Activated CD4-positive, alpha-beta T cell treated with anti-CD3 and anti-CD28 coated beads, Interleukin-2, amount 50 U/mL, for 1 hour (primary cell): ENCODE results near the gene PNKP.
A peak's percentile ranks its signal among the peaks of the same experiment; 100 is the strongest.
"Not testable (repeated sequence)": the region's sequence is repeated elsewhere in the genome, so short reads cannot be mapped to it uniquely, and the experiment has no call there.

Experiments used
- DNase-seq: peaks from one replicate; pipeline ENCODE4 v3.0.0-alpha.2; 2020

The PNKP gene

DNA sequence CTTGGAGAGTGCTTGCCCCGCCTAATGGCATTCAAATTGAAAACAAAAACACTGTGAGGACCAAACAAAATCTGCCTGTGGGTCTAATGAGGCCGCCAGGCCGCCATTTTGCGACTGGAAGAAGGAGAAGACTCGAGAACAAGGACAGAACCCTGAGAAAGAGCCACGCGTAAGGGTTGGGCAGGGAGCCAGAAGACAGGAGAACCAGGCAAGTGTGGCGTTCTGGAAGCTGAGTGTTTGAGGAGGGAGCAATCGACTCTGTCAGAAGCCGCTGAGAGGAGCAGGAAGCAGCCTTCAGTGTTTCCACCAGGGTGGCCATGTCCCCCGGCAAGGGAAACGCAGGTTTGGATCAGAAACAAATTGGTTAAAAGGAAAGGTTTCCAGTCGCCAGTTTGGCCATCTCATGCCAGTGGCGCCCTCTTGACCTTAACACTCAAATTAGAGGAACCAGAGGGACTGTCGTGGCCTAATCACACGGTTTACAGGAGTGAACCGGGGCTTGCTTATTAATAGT lies 26.6 kb downstream of the PNKP start:
- no peak for DNase-seq

DNA sequence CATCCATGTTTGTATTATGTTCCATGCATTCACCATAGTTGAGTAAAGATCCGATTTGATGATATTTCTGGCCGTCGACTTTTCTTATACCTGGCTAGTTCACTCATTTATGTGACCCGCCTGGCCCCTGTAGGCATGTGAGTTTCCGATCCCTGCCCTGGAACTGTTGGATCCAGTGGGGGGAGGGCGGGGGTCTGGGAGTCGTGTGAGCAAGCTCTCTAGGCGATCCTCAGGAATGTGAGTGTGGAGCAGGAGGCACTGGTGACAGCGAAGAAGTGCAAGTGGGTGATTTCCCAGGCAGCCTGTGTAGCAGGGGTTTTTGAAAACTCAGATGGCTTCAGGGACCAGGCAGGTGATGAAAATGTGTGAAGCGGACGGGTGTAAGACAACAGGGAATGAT lies 27.1 kb downstream of the PNKP start:
- DNase-seq: no peak

DNA sequence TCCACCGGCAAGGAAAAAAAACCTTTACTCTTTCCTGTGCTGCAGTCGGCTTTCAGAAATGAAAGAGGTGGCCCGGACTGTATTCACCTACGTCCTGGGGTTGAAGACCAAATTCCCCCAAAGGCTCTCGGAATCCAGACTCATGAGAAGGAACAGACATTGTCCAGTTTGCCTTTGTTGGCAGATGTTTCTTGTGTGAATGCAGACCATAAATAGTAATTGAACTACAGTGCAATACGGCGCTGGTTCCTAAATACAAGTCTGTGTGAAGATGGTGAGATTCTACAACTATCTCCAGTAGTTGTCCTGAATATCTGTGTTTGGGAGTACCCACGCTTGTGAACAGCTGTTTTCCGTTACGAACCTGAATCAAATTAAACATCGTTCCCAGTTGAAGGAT lies 27.7 kb downstream of the PNKP start:
- DNase-seq: no peak

DNA sequence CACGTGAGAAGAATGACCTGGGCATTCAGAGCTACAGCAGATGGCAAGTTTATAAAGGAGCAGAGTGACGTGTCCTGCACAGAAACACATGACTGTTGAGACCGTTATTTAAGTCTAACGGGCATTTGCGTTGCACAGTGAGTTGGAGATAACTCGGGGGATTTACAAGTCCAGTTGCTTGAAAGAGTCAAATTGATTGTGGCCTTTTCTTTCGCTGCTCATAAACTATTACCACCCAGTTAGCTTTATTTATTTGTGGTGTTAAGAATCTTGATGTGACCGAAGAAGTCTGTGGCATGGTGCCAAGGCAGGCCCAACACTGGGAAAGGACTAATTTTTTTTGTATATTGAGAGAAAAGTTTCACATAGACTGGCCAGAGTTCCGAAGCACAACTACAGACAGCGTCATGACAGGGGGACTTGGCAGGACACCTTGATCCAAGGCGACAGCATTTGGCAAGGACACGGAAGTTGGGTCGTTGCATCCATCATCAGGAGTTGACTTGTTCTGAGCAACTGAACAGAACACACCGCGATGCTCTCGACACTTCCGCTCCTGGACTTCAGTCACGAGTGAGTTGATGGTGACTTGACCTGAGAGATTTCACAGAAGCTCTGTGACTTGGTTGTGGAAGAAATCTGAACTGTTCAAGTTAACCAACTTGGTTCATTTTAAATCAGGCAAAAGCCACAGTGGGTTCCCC lies 28.3 kb downstream of the PNKP start:
- DNase-seq: no peak

DNA sequence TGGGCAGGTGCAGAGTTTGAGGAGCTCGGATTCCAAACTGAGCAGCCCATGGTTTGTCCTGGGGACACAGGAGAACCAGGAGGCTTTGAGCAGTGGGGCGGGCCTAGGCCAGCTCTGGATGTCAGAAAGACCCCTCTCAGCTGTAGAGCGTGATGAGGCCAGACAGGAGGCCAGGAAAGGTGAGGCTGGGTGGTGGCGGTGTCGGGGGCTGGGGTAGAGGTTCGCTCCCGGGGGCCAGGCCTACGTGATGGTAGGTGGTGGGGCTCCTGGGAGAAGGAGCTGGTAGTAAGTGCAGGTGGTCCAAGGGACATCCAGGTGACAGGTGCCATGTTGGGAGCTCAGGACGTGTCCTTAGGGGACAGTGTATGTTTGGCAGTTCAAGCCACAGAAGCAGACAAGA lies 30.0 kb downstream of the PNKP start:
- DNase-seq: no peak

DNA sequence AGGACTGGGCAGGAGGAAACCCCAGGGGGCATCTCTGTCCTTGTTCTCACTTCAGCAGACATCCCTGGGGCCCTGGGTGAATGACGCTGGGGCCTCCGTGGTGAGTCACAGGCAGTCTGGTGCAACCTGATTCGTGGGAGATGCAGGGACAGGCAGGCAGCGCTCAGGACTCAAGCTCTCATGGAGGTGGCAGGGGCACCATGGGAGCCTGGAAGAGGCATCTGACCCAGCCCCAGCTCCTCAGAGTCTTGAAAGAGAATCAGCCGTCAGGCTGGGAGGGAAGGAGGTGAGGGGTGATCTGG lies 30.4 kb downstream of the PNKP start:
- no peak for DNase-seq

GRCh38 chr19:49836176-49837008 lies 31.0 kb downstream of the PNKP start:
- DNase-seq: no peak

- no peak for DNase-seq
Observed at GRCh38 chr19:49835562-49835961, 31.8 kb downstream of the PNKP start.

DNA sequence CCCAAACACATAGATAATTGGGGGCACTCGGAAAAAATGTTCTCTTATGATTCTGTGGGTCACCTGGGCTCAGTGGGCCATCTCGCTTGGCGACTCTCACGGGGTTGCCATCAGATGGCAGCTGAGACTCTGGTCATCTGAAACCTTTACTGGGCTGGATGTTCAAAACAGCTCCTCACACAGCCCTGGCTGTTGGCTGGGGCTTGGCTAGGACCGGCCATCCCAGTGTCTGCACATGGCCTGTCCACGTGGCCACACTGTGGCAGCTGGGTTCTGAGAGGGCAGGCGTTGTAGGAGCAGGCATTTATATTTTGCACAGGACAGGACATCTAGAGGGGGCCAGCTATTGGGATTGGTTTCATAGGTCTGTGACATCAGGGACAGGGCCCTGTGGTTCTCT lies 33.8 kb downstream of the PNKP start:
- DNase-seq: no peak

- no peak for DNase-seq
Observed at GRCh38 chr19:49832556-49832955, 34.8 kb downstream of the PNKP start.

- no peak for DNase-seq
Observed at GRCh38 chr19:49831592-49831991, 35.8 kb downstream of the PNKP start.

GRCh38 chr19:49830766-49831165 lies 36.6 kb downstream of the PNKP start:
- DNase-seq: no peak

GRCh38 chr19:49829721-49830120 lies 37.7 kb downstream of the PNKP start:
- DNase-seq: no peak

DNA sequence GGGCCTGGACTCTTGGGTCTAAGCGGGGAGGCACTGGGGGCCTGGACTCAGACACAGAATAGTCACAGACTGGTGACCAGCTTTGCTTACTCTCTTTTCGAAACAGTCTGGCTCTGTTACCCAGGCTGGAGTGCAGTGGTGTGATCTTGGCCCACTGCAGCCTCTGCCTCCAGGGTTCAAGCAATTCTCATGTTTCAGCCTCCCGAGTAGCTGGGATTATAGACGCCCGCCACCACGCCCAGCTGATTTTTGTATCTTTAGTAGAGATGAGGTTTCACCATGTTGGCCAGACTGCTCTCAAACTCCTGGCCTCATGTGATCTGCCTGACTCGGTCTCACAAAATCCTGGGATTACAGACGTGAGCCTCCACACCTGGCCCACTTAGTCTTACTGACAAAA lies 38.2 kb downstream of the PNKP start:
- no peak for DNase-seq

- DNase-seq: no peak
Observed at GRCh38 chr19:49827034-49827433, 40.3 kb downstream of the PNKP start.

DNA sequence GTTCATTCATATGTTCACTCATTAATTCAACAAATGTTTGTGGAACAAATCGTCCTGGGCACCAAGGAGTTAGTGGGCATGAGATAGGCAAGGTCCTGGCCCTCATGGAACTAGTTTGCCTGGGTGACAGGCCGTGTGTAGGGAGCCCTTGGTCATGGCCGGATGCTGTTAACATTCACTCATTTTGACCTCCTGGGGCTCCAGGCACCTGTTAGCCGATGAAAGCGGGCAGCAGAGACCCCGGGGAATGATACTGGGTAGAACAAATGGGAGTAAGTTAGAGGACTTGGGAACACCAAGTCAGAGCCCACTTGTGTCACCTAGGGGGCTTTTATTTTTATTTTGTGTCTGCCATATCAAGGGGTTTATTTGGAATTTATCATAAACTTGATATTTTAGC lies 42.7 kb downstream of the PNKP start:
- no peak for DNase-seq

DNA sequence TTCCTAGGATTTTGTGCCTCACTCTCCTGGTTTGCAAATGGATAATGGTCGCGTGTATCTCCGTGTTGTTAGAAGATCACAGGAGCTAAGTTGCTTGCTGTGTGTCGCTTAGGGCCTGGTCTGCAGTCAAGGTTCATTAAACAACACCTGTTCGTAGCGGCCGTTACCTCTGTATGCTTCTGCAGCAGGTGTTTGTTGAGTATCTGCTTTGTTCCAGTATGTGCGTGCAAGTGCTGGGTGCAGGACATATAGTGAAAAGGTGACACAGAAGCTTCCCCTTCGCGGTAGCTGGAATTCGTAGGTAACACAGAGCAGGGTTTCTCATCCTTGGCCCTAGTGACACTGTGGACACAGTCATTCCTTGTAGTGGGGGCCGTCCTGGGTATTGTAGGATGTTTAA lies 43.9 kb downstream of the PNKP start:
- DNase-seq: no peak

- no peak for DNase-seq
Observed at GRCh38 chr19:49820125-49820524, 47.3 kb downstream of the PNKP start.

GRCh38 chr19:49819452-49820115 lies 47.8 kb downstream of the PNKP start:
- not testable (repeated sequence) for DNase-seq

- no peak for DNase-seq
Observed at GRCh38 chr19:49818649-49819370, 48.6 kb downstream of the PNKP start.

- peak; percentile 89 for DNase-seq
Observed at GRCh38 chr19:49817964-49818648, 49.3 kb downstream of the PNKP start, which contains the start of gene MED25. TSS of gene MED25 (plus strand) at chr19:49818289. CDS start at chr19:49818342, 53 bp downstream.

- no peak for DNase-seq
Observed at GRCh38 chr19:49816590-49816989, 50.8 kb downstream of the PNKP start.

- no peak for DNase-seq
Observed at GRCh38 chr19:49814010-49814409, 53.4 kb downstream of the PNKP start.
